K562 (cell line): ENCODE results near the gene RWDD3. TPM values are rescaled to one million over a fixed set of nuclear protein-coding genes. Genes with fewer than 3 reads are reported as not detected.

Experiments
- BACH1 ChIP-seq: fragments of 200-800 bp; sonication (Bioruptor generic); IDR thresholded peaks from 2 replicates; pipeline ENCODE4 v1.6.1; 2016; ENCODE audit warnings: missing genetic modification characterization, missing compliant biosample characterization
- BHLHE40 ChIP-seq: IDR thresholded peaks from 2 replicates; pipeline ENCODE4 v1.6.1; 2011; ENCODE audit warnings: low read length, improper control_type of control experiment
- CHD2 ChIP-seq: IDR thresholded peaks from 2 replicates; pipeline ENCODE4 v1.6.1; 2011; ENCODE audit warnings: low read depth, low read length
- FUS ChIP-seq: fragments of 200-400 bp; formaldehyde crosslinking; optimal IDR thresholded peaks from 2 replicates; pipeline ENCODE3; 2017; ENCODE audit warnings: low read depth, low read length
- MEIS2 ChIP-seq: fragments of 450-650 bp; IDR thresholded peaks from 2 replicates; pipeline ENCODE4 v1.6.1; 2014; ENCODE audit warnings: mild to moderate bottlenecking; ENCODE audit not compliant: partially characterized antibody
- NELFE ChIP-seq: IDR thresholded peaks from 2 replicates; pipeline ENCODE4 v1.6.1; 2011; ENCODE audit warnings: mild to moderate bottlenecking; ENCODE audit not compliant: insufficient read depth, insufficient read length
- POLR3A ChIP-seq: IDR thresholded peaks from 2 replicates; pipeline ENCODE4 v1.6.1; 2011; ENCODE audit warnings: borderline replicate concordance, mild to moderate bottlenecking, moderate library complexity; ENCODE audit not compliant: insufficient read length, insufficient read depth; ENCODE audit errors: extremely low read depth
- ZNF347 ChIP-seq: fragments of 450-650 bp; formaldehyde crosslinking; IDR thresholded peaks from 2 replicates; pipeline ENCODE4 v1.4.0; 2020; ENCODE audit warnings: low read depth, mild to moderate bottlenecking, moderate library complexity
- ZNF41 ChIP-seq: fragments of 250-450 bp; sonication (Bioruptor Pico); conservative IDR thresholded peaks from 2 replicates; pipeline ENCODE4 v1.4.0; 2020; ENCODE audit warnings: mild to moderate bottlenecking
- polyA plus RNA-seq, 8 experiments: library from polyadenylated mRNA; depleted of rRNA in 4 of 8; stranded (reverse) in 5 of 8; unstranded in 3 of 8; fragments of >200 nt; fragmentation: Nextera tagmentation in 2 of 8; fragmentation: Illumina TruSeq in 1 of 8; extraction: Ambion mirVana in 2 of 8; extraction: Trizol in 1 of 8; gene quantifications; 2 replicates each; pipeline versions ENCODE4 v1.2.1 to v1.2.3, GENCODE V29; 2011 to 2014; ENCODE audit warnings: inconsistent platforms in 1 of 8, missing spikeins in 1 of 8
- total RNA-seq, 7 experiments: library from RNA; depleted of rRNA in 6 of 7; stranded (reverse); fragments of >200 nt in 6 of 7; fragmentation: Illumina TruSeq in 2 of 7; extraction: Trizol in 2 of 7; gene quantifications; 2 replicates each; pipeline versions ENCODE4 v1.2.1 to v1.2.3, GENCODE V29; 2011 to 2021; ENCODE audit warnings: low replicate concordance in 1 of 7
- TF ChIP-seq, protein P1 (sequence below), 2 experiments: fragments of 250-450 bp in 1 of 2; fragments of 450-650 bp in 1 of 2; sonication (Bioruptor Pico) in 1 of 2; IDR thresholded peaks; 2 replicates each; pipeline versions ENCODE4 v1.6.1 to v1.8.0; 2016 to 2021; ENCODE audit warnings: mild to moderate bottlenecking in 2 of 2, moderate library complexity in 2 of 2, missing compliant biosample characterization in 1 of 2, missing genetic modification characterization in 1 of 2
- TF ChIP-seq, protein P2 (sequence below): fragments of 450-650 bp; IDR thresholded peaks from 2 replicates; pipeline ENCODE4 v1.6.1; 2016; ENCODE audit warnings: mild to moderate bottlenecking, moderate library complexity

RWDD3 gene
- total and polyA plus RNA-seq, 9 of the 15 experiments (the other 6 are each of a cell fraction or from before 2014, with no cell fraction given) = 21.6 to 65.0 (median 34.9) TPM

DNA sequence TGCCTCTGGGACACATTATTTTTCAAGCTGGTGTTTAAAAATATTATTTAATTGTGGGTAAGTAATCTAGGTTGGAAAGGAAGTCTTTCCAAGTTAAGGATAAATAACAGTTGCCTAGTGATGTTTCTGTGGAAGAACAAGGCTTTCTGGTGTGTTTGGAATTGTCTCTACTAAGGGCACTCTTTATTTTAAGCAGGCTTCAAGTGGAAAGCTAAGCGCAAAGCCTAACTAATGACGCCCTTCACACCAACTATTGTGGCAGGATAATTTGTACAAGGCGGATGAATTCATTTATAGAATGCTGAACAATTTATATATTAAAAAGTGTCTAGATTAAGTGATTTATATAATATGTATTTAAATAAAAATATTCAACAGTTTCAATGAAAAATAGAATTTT lies 25.1 kb upstream of the RWDD3 start (continued):
- no peak for TF ChIP-seq FUS
- no peak for TF ChIP-seq ZNF347 (CRISPR knock-in tag)
- TF ChIP-seq BHLHE40 = no peak
- TF ChIP-seq ZNF41 = no peak
- TF ChIP-seq BACH1 (tag) = no peak
- TF ChIP-seq POLR3A = no peak
- TF ChIP-seq, protein P1, sequence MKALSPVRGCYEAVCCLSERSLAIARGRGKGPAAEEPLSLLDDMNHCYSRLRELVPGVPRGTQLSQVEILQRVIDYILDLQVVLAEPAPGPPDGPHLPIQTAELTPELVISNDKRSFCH (CRISPR knock-in tag; IDR thresholded peaks at IDR 0.05) = no peak
- TF ChIP-seq, protein P1 (tag; IDR thresholded peaks at IDR 0.05) = no peak
- TF ChIP-seq MEIS2 = no peak
- no peak for TF ChIP-seq CHD2
- TF ChIP-seq NELFE = no peak
- TF ChIP-seq, protein P2, sequence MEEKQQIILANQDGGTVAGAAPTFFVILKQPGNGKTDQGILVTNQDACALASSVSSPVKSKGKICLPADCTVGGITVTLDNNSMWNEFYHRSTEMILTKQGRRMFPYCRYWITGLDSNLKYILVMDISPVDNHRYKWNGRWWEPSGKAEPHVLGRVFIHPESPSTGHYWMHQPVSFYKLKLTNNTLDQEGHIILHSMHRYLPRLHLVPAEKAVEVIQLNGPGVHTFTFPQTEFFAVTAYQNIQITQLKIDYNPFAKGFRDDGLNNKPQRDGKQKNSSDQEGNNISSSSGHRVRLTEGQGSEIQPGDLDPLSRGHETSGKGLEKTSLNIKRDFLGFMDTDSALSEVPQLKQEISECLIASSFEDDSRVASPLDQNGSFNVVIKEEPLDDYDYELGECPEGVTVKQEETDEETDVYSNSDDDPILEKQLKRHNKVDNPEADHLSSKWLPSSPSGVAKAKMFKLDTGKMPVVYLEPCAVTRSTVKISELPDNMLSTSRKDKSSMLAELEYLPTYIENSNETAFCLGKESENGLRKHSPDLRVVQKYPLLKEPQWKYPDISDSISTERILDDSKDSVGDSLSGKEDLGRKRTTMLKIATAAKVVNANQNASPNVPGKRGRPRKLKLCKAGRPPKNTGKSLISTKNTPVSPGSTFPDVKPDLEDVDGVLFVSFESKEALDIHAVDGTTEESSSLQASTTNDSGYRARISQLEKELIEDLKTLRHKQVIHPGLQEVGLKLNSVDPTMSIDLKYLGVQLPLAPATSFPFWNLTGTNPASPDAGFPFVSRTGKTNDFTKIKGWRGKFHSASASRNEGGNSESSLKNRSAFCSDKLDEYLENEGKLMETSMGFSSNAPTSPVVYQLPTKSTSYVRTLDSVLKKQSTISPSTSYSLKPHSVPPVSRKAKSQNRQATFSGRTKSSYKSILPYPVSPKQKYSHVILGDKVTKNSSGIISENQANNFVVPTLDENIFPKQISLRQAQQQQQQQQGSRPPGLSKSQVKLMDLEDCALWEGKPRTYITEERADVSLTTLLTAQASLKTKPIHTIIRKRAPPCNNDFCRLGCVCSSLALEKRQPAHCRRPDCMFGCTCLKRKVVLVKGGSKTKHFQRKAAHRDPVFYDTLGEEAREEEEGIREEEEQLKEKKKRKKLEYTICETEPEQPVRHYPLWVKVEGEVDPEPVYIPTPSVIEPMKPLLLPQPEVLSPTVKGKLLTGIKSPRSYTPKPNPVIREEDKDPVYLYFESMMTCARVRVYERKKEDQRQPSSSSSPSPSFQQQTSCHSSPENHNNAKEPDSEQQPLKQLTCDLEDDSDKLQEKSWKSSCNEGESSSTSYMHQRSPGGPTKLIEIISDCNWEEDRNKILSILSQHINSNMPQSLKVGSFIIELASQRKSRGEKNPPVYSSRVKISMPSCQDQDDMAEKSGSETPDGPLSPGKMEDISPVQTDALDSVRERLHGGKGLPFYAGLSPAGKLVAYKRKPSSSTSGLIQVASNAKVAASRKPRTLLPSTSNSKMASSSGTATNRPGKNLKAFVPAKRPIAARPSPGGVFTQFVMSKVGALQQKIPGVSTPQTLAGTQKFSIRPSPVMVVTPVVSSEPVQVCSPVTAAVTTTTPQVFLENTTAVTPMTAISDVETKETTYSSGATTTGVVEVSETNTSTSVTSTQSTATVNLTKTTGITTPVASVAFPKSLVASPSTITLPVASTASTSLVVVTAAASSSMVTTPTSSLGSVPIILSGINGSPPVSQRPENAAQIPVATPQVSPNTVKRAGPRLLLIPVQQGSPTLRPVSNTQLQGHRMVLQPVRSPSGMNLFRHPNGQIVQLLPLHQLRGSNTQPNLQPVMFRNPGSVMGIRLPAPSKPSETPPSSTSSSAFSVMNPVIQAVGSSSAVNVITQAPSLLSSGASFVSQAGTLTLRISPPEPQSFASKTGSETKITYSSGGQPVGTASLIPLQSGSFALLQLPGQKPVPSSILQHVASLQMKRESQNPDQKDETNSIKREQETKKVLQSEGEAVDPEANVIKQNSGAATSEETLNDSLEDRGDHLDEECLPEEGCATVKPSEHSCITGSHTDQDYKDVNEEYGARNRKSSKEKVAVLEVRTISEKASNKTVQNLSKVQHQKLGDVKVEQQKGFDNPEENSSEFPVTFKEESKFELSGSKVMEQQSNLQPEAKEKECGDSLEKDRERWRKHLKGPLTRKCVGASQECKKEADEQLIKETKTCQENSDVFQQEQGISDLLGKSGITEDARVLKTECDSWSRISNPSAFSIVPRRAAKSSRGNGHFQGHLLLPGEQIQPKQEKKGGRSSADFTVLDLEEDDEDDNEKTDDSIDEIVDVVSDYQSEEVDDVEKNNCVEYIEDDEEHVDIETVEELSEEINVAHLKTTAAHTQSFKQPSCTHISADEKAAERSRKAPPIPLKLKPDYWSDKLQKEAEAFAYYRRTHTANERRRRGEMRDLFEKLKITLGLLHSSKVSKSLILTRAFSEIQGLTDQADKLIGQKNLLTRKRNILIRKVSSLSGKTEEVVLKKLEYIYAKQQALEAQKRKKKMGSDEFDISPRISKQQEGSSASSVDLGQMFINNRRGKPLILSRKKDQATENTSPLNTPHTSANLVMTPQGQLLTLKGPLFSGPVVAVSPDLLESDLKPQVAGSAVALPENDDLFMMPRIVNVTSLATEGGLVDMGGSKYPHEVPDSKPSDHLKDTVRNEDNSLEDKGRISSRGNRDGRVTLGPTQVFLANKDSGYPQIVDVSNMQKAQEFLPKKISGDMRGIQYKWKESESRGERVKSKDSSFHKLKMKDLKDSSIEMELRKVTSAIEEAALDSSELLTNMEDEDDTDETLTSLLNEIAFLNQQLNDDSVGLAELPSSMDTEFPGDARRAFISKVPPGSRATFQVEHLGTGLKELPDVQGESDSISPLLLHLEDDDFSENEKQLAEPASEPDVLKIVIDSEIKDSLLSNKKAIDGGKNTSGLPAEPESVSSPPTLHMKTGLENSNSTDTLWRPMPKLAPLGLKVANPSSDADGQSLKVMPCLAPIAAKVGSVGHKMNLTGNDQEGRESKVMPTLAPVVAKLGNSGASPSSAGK = no peak
